Immature natural killer cell (primary cell): ENCODE results near the gene ERBB2. TPM values are rescaled to one million over a fixed set of nuclear protein-coding genes. Genes with fewer than 3 reads are reported as not detected.
A peak's percentile ranks its signal among the peaks of the same experiment; 100 is the strongest.

Source experiments
- DNase-seq, 3 donors: peaks; one replicate each; pipeline ENCODE4 v3.0.0; 2022; ENCODE audit warnings: mixed read lengths in 1 of 3
- H3K27ac Mint-ChIP-seq, 6 donors: one replicate each; pipeline ENCODE4 v1.8.0; 2020; ENCODE audit warnings: mixed read lengths in 6 of 6, mild to moderate bottlenecking in 5 of 6, inconsistent platforms in 4 of 6, moderate library complexity in 3 of 6
- H3K27me3 Mint-ChIP-seq, 3 donors: one replicate each; pipeline ENCODE4 v1.8.0; 2020 to 2021; ENCODE audit warnings: low read depth in 3 of 3, mild to moderate bottlenecking in 3 of 3, mixed read lengths in 3 of 3, moderate library complexity in 3 of 3, inconsistent platforms in 1 of 3
- H3K36me3 Mint-ChIP-seq, 3 donors: one replicate each; pipeline ENCODE4 v1.8.0; 2020; ENCODE audit warnings: mixed read lengths in 3 of 3, inconsistent platforms in 2 of 3, mild to moderate bottlenecking in 2 of 3
- H3K4me1 Mint-ChIP-seq, 2 donors: one replicate each; pipeline ENCODE4 v1.8.0; 2020; ENCODE audit warnings: inconsistent platforms in 2 of 2, mild to moderate bottlenecking in 2 of 2, mixed read lengths in 2 of 2, moderate library complexity in 1 of 2
- H3K4me3 Mint-ChIP-seq, 5 donors: one replicate each; pipeline ENCODE4 v1.8.0; 2020; ENCODE audit warnings: mild to moderate bottlenecking in 5 of 5, mixed read lengths in 5 of 5, inconsistent platforms in 3 of 5, moderate library complexity in 3 of 5
- H3K9me3 Mint-ChIP-seq, 6 donors: one replicate each; pipeline ENCODE4 v1.8.0; 2020; ENCODE audit warnings: mild to moderate bottlenecking in 6 of 6, mixed read lengths in 6 of 6, inconsistent platforms in 4 of 6, moderate library complexity in 3 of 6
- polyA plus RNA-seq, 3 donors: library from polyadenylated mRNA; unstranded; fragments of 300-500 nt; fragmentation: Illumina TruSeq; gene quantifications; one replicate each; pipeline ENCODE4 v1.2.3, GENCODE V29; 2021

Gene ERBB2
- polyA plus RNA-seq, 3 donors from 2014 or later = 14.5 to 49.2 (median 25.2) TPM

DNA sequence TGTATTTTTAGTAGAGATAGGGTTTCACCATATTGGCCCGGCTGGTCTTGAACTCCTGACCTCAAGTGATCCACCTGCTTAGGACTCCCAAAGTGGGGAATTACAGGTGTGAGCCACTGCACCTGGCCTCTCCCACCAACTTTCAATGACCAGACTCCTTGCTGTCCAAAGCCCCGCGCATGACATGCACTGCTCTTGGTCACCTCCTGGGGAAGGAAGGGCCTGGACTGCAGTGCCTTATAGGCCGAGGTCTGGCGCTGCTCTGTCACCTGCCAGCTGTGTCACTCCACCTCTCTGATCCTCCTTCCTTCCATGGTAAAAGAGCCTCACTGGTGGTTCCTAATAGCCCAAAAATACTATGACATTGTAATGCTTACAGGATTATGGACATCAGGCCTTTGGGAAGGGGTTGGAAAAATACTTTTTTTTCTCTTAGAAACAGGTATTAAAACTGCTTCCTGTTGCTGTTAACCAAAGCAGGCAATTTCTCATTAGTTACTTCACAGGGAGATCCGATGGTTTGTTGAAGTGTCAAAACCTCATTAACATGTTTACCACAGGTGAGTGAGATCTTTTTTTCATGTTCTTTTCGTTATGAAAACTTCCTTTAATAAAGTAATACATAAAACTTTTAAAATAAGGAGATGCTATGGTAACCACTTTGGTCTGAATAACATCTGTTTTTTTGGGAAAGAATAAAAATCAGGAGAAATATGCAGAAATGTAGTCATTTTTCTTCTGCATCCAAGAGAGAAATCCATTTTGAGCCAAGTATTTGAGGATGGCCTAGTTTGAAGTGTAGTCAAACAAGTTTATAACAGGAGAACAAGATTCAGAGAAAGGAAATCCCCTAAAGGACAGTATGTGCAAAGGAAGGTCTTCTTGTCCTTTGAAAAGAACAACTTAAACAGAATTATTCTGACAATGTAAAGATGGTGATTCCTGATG lies 73.4 kb downstream of the ERBB2 start:
- Mint-ChIP-seq H3K4me3 (peak overlapping the region; percentile 81 to 94 (median 91)), H3K4me1 (peaks cover 91 to 98% of the 10 kb centered on the region in 2 donors), H3K36me3 (peaks cover 27 to 43% (median 36%) of the 10 kb centered on the region in 3 donors), H3K27me3 (peaks cover 7 to 15% (median 7%) of the 10 kb centered on the region in 3 donors), H3K9me3 (no peaks in the 10 kb centered on the region), H3K27ac (peak overlapping the region; percentile 93 to 99 (median 98))
- DNase-seq = peak; percentile 66 to 72 (median 66)

DNA sequence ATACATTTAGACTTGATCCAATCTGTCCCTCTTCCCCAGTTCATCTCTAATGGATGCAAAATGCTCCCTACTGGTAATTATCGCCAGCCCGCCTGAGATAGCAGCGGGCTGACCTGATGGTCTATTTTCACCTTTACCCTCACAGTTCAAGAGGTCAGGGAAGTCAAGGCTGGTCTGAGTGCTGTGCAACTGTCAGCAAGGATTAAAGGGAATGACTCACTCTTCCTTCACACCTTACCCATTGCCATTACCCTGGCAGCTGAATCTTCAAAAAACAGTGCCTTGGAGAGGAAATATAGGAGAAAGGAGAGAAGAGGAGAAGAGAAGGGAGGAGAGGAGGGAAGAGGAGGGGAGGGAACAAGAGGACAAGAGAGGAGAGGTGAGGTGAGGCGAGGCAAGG lies 74.2 kb downstream of the ERBB2 start:
- peaks cover 7 to 13% (median 7%) of the 10 kb centered on the region in 3 donors for H3K27me3 Mint-ChIP-seq
- H3K9me3 Mint-ChIP-seq = no peaks in the 10 kb centered on the region
- peaks cover 91 to 98% of the 10 kb centered on the region in 2 donors for H3K4me1 Mint-ChIP-seq
- peaks cover 20 to 37% (median 32%) of the 10 kb centered on the region in 3 donors for H3K36me3 Mint-ChIP-seq
- H3K4me3 Mint-ChIP-seq = peak overlapping the region; percentile 81 to 94 (median 91)
- peak overlapping the region; percentile 93 to 99 (median 96) for H3K27ac Mint-ChIP-seq
- no peak for DNase-seq

DNA sequence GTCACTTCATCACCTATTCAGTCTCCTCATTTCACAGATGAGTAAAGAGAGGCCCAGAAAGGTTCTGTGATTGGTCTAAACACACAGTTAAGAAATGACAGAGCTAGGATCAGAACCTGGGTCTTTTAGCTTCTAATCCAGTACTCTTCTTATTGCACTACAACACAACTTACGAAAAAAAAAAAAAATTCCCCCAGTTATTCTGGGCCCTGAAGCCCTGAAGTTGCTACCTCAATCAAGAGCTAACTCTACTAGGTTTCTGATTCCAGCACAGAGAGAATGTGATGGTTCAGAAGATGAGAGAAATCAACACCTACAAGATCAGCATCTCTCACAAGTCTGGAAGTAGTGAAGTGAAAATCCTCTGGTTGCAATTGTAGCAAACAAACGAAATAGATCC lies 75.2 kb downstream of the ERBB2 start:
- Mint-ChIP-seq H3K4me3 (peak overlapping the region; percentile 81 to 94 (median 91)), H3K27me3 (peaks cover 7 to 10% (median 7%) of the 10 kb centered on the region in 3 donors), H3K9me3 (no peaks in the 10 kb centered on the region), H3K36me3 (peaks cover 19 to 30% (median 30%) of the 10 kb centered on the region in 3 donors), H3K4me1 (peaks cover 85 to 96% of the 10 kb centered on the region in 2 donors), H3K27ac (peak overlapping the region; percentile 91 to 99 (median 96))
- DNase-seq = no peak

DNA sequence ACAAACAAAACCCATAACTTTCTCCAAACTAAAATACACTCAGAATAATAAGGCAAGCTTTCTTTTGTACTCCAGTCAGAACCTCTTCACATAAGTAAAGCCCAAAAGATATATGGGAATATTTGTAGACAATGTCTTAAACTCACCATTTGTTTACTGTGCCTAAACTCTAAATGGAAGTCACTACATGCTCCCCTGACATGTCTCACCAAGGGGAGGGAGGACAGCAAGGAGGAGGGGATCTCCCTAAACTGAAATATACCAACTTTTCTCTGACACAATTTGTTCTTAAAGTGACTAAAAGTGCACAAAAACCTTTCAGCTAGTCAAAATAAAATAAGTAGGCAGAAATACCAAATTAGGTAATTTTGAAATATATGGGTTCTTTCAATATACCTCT lies 76.4 kb downstream of the ERBB2 start:
- no peak for DNase-seq
- peak overlapping the region; percentile 81 to 94 (median 91) for H3K4me3 Mint-ChIP-seq

DNA sequence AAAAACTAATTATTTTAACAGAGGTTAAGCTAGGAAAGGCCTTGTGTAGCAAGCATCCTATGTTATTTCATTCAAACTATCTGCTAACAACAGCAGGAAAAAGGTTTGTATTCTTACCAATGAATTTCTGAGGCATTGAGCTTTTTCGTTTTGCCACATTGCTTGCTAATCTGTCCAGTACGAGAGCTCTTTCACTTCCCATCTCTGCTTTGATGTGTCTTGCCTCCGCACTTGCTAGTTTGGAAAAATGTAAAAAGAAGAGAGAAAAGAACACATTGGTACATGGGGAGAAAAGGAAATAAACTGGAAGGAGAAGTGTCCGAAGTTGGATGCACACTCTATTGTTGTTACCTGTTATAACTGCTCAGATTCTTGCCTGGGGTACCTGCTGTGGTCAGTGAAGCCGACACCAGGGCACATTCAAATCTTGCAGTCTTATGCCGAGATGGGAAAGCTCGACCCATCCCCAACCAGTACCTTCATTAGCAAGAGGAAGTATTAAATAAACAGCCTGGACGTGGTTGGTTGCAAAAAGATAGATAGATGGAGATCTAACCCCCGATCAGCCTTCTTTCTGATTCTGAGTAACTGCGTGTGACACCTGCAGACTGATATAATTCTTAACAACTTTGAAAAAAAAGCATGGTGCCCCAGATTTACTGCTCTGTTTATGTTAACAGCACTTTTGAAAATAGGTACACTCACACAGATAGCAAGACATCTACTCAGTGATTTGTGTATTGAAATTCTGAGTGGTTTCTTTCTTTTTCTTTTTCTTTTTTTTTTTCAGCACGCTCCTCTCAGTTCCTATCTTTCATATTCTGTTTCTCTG lies 77.9 kb downstream of the ERBB2 start:
- H3K27me3 Mint-ChIP-seq = peaks cover 2 to 11% (median 9%) of the 10 kb centered on the region in 3 donors
- peak overlapping the region; percentile 91 to 99 (median 96) for H3K27ac Mint-ChIP-seq
- DNase-seq = no peak
- no peaks in the 10 kb centered on the region for H3K9me3 Mint-ChIP-seq
- H3K4me1 Mint-ChIP-seq = peaks cover 82 to 93% of the 10 kb centered on the region in 2 donors
- peaks cover 16 to 22% (median 17%) of the 10 kb centered on the region in 3 donors for H3K36me3 Mint-ChIP-seq
- H3K4me3 Mint-ChIP-seq = peak overlapping the region; percentile 81 to 94 (median 91)

More for the DNA sequence above, 76.4 kb downstream of the ERBB2 start:
- H3K27me3 Mint-ChIP-seq = peaks cover 7 to 9% (median 7%) of the 10 kb centered on the region in 3 donors
- H3K4me1 Mint-ChIP-seq = peaks cover 82 to 93% of the 10 kb centered on the region in 2 donors
- peak overlapping the region; percentile 91 to 99 (median 96) for H3K27ac Mint-ChIP-seq
- peaks cover 18 to 29% (median 28%) of the 10 kb centered on the region in 3 donors for H3K36me3 Mint-ChIP-seq
- H3K9me3 Mint-ChIP-seq = no peaks in the 10 kb centered on the region

Other genes starting within 250 kb of the ERBB2 start
- gene MED1, start 248.8 kb upstream of the ERBB2 start, polyA plus RNA-seq = 10 to 100 TPM in 2 of 3 donors, 1 to 10 TPM in 1; 8.6 to 27.2 (median 12.0) TPM
- gene CDK12, start 238.6 kb upstream of the ERBB2 start, polyA plus RNA-seq = 1 to 10 TPM in 2 of 3 donors, under 1 TPM in 1; 0.12 to 5.9 (median 1.7) TPM
- not detected for gene NEUROD2, start 92.1 kb upstream of the ERBB2 start, polyA plus RNA-seq
- not detected for gene PPP1R1B, start 73.1 kb upstream of the ERBB2 start, polyA plus RNA-seq
- gene STARD3, start 62.9 kb upstream of the ERBB2 start, polyA plus RNA-seq = 10 to 100 TPM; 45.1 to 88.6 (median 78.5) TPM
- gene TCAP, start 34.7 kb upstream of the ERBB2 start, polyA plus RNA-seq = not detected
- gene PNMT, start 31.6 kb upstream of the ERBB2 start, polyA plus RNA-seq = 1 to 10 TPM in 2 of 3 donors, not detected in 1; 1.4 to 1.6 TPM
- gene PGAP3, start 12.0 kb upstream of the ERBB2 start, polyA plus RNA-seq = 10 to 100 TPM; 24.0 to 47.1 (median 37.8) TPM
- 100 to 1,000 TPM; 181 to 197 (median 181) TPM for gene MIEN1, start 30.5 kb downstream of the ERBB2 start, polyA plus RNA-seq
- not detected for gene GRB7, start 37.9 kb downstream of the ERBB2 start, polyA plus RNA-seq
- 10 to 100 TPM in 2 of 3 donors, 1 to 10 TPM in 1; 3.1 to 77.5 (median 15.7) TPM for gene IKZF3, start 164.2 kb downstream of the ERBB2 start, polyA plus RNA-seq
- not detected for gene ZPBP2, start 168.1 kb downstream of the ERBB2 start, polyA plus RNA-seq
- 1 to 10 TPM in 2 of 3 donors, under 1 TPM in 1; 0.13 to 2.4 (median 2.1) TPM for gene GSDMB, start 218.6 kb downstream of the ERBB2 start, polyA plus RNA-seq
- gene ORMDL3, start 227.5 kb downstream of the ERBB2 start, polyA plus RNA-seq = 100 to 1,000 TPM in 1 of 3 donors, 10 to 100 TPM in 2; 44.1 to 154 (median 63.8) TPM
- gene LRRC3C, start 227.7 kb downstream of the ERBB2 start, polyA plus RNA-seq = not detected